GM12891 (cell line): ENCODE measurements around the gene MAPK8IP3.

Source experiments
- POLR2A ChIP-seq: IDR thresholded peaks from 2 replicates; pipeline ENCODE4 v1.6.1; 2011; ENCODE audit warnings: low read depth, low read length, control low read depth
- TAF1 ChIP-seq: IDR thresholded peaks from 2 replicates; pipeline ENCODE4 v1.6.1; 2011; ENCODE audit warnings: low read depth, low read length, control low read depth

- no peak for TF ChIP-seq TAF1
- TF ChIP-seq POLR2A = no peak
Measured at GRCh38 chr16:1791943-1792812, 86.2 kb downstream of the MAPK8IP3 start.
